ENCODE results near the gene EPN2. TPM values are rescaled to one million over a fixed set of nuclear protein-coding genes. Genes with fewer than 3 reads are reported as not detected.
"Not testable (repeated sequence)": the region's sequence is repeated elsewhere in the genome, so short reads cannot be mapped to it uniquely, and the experiment has no call there.

The EPN2 gene
- total RNA-seq, 2 donors from 2014 or later: 6.0 to 7.2 TPM

GRCh38 chr17:19264268-19264667 lies 27.1 kb downstream of the EPN2 start:
- no peaks in the 10 kb centered on the region for H3K9me3 ChIP-seq (ENCODE audit: control insufficient read depth, low read length, poor library complexity, severe bottlenecking)
- Mint-ChIP-seq H3K4me1 (peaks cover 17% of the 10 kb centered on the region), H3K36me3 (ENCODE audit: low read depth) (peaks cover 13% of the 10 kb centered on the region), H3K27me3 (peaks cover 46% of the 10 kb centered on the region), H3K4me3 (no peak overlapping the region), H3K27ac (peak overlapping the region; percentile 82)
- no peak for ATAC-seq
- no peak for DNase-seq

- H3K9me3 ChIP-seq (ENCODE audit: control insufficient read depth, low read length, poor library complexity, severe bottlenecking): no peaks in the 10 kb centered on the region
- Mint-ChIP-seq H3K36me3 (ENCODE audit: low read depth) (peaks cover 13% of the 10 kb centered on the region), H3K27ac (peak overlapping the region; percentile 82), H3K4me3 (no peak overlapping the region), H3K4me1 (peaks cover 14% of the 10 kb centered on the region), H3K27me3 (peaks cover 46% of the 10 kb centered on the region)
- ATAC-seq (no peak), DNase-seq (no peak)
Observed at GRCh38 chr17:19264681-19265080, 27.5 kb downstream of the EPN2 start.

- H3K27me3 Mint-ChIP-seq: peaks cover 38% of the 10 kb centered on the region
- DNase-seq (no peak), ATAC-seq (no peak)
- H3K4me1 Mint-ChIP-seq: peaks cover 10% of the 10 kb centered on the region
- peaks cover 10% of the 10 kb centered on the region for H3K36me3 Mint-ChIP-seq (ENCODE audit: low read depth)
- no peak overlapping the region for H3K27ac Mint-ChIP-seq
- H3K9me3 ChIP-seq (ENCODE audit: control insufficient read depth, low read length, poor library complexity, severe bottlenecking): no peaks in the 10 kb centered on the region
- no peak overlapping the region for H3K4me3 Mint-ChIP-seq
Observed at GRCh38 chr17:19265755-19266154, 28.6 kb downstream of the EPN2 start.

GRCh38 chr17:19268611-19269010 lies 31.4 kb downstream of the EPN2 start:
- Mint-ChIP-seq H3K27me3 (peaks cover 26% of the 10 kb centered on the region), H3K4me3 (no peak overlapping the region), H3K4me1 (peaks cover 15% of the 10 kb centered on the region), H3K27ac (peak overlapping the region; percentile 8), H3K36me3 (ENCODE audit: low read depth) (peaks cover 10% of the 10 kb centered on the region)
- H3K9me3 ChIP-seq (ENCODE audit: control insufficient read depth, low read length, poor library complexity, severe bottlenecking): no peaks in the 10 kb centered on the region
- ATAC-seq (no peak), DNase-seq (no peak)

GRCh38 chr17:19269106-19269505 lies 31.9 kb downstream of the EPN2 start:
- Mint-ChIP-seq H3K36me3 (ENCODE audit: low read depth) (peaks cover 10% of the 10 kb centered on the region), H3K27ac (peak overlapping the region; percentile 8), H3K4me1 (peaks cover 14% of the 10 kb centered on the region), H3K27me3 (peaks cover 24% of the 10 kb centered on the region), H3K4me3 (no peak overlapping the region)
- H3K9me3 ChIP-seq (ENCODE audit: control insufficient read depth, low read length, poor library complexity, severe bottlenecking): no peaks in the 10 kb centered on the region
- DNase-seq (no peak), ATAC-seq (no peak)

- no peak for DNase-seq
- H3K4me1 Mint-ChIP-seq: peaks cover 11% of the 10 kb centered on the region
- H3K27ac Mint-ChIP-seq: no peak overlapping the region
- H3K9me3 ChIP-seq (ENCODE audit: control insufficient read depth, low read length, poor library complexity, severe bottlenecking): no peaks in the 10 kb centered on the region
- H3K4me3 Mint-ChIP-seq: no peak overlapping the region
- ATAC-seq: no peak
- peaks cover 10% of the 10 kb centered on the region for H3K36me3 Mint-ChIP-seq (ENCODE audit: low read depth)
- peaks cover 19% of the 10 kb centered on the region for H3K27me3 Mint-ChIP-seq
Observed at GRCh38 chr17:19269641-19270040, 32.5 kb downstream of the EPN2 start.

GRCh38 chr17:19270347-19270703 lies 33.2 kb downstream of the EPN2 start:
- Mint-ChIP-seq H3K36me3 (ENCODE audit: low read depth) (peaks cover 10% of the 10 kb centered on the region), H3K27me3 (peaks cover 17% of the 10 kb centered on the region), H3K4me3 (no peak overlapping the region), H3K4me1 (peaks cover 8% of the 10 kb centered on the region), H3K27ac (no peak overlapping the region)
- no peaks in the 10 kb centered on the region for H3K9me3 ChIP-seq (ENCODE audit: control insufficient read depth, low read length, poor library complexity, severe bottlenecking)
- no peak for DNase-seq
- no peak for ATAC-seq

GRCh38 chr17:19270704-19271611 lies 33.8 kb downstream of the EPN2 start:
- Mint-ChIP-seq H3K4me1 (peaks cover 8% of the 10 kb centered on the region), H3K27me3 (peaks cover 11% of the 10 kb centered on the region), H3K27ac (no peak overlapping the region), H3K36me3 (ENCODE audit: low read depth) (peaks cover 4% of the 10 kb centered on the region), H3K4me3 (no peak overlapping the region)
- H3K9me3 ChIP-seq (ENCODE audit: control insufficient read depth, low read length, poor library complexity, severe bottlenecking): no peaks in the 10 kb centered on the region
- DNase-seq (no peak), ATAC-seq (peak; percentile 30)

- Mint-ChIP-seq H3K4me3 (no peak overlapping the region), H3K27me3 (peaks cover 9% of the 10 kb centered on the region), H3K36me3 (ENCODE audit: low read depth) (peaks cover 2% of the 10 kb centered on the region), H3K27ac (no peak overlapping the region), H3K4me1 (peaks cover 8% of the 10 kb centered on the region)
- no peaks in the 10 kb centered on the region for H3K9me3 ChIP-seq (ENCODE audit: control insufficient read depth, low read length, poor library complexity, severe bottlenecking)
- no peak for DNase-seq
- ATAC-seq: no peak
Observed at GRCh38 chr17:19271780-19272357, 34.7 kb downstream of the EPN2 start.

- Mint-ChIP-seq H3K4me1 (peaks cover 8% of the 10 kb centered on the region), H3K4me3 (no peak overlapping the region), H3K27me3 (peaks cover 9% of the 10 kb centered on the region), H3K27ac (no peak overlapping the region), H3K36me3 (ENCODE audit: low read depth) (peaks cover 2% of the 10 kb centered on the region)
- H3K9me3 ChIP-seq (ENCODE audit: control insufficient read depth, low read length, poor library complexity, severe bottlenecking): no peaks in the 10 kb centered on the region
- DNase-seq (no peak), ATAC-seq (no peak)
Observed at GRCh38 chr17:19273731-19274130, 36.6 kb downstream of the EPN2 start.

GRCh38 chr17:19274893-19275292 lies 37.7 kb downstream of the EPN2 start:
- no peak overlapping the region for H3K4me3 Mint-ChIP-seq
- H3K9me3 ChIP-seq (ENCODE audit: control insufficient read depth, low read length, poor library complexity, severe bottlenecking): no peaks in the 10 kb centered on the region
- H3K36me3 Mint-ChIP-seq (ENCODE audit: low read depth): peaks cover 2% of the 10 kb centered on the region
- H3K27ac Mint-ChIP-seq: no peak overlapping the region
- H3K27me3 Mint-ChIP-seq: peaks cover 9% of the 10 kb centered on the region
- no peak for ATAC-seq
- H3K4me1 Mint-ChIP-seq: peaks cover 6% of the 10 kb centered on the region
- DNase-seq: no peak

GRCh38 chr17:19275457-19276127 lies 38.4 kb downstream of the EPN2 start:
- no peak overlapping the region for H3K4me3 Mint-ChIP-seq
- no peaks in the 10 kb centered on the region for H3K9me3 ChIP-seq (ENCODE audit: control insufficient read depth, low read length, poor library complexity, severe bottlenecking)
- H3K36me3 Mint-ChIP-seq (ENCODE audit: low read depth): peaks cover 2% of the 10 kb centered on the region
- H3K27ac Mint-ChIP-seq: no peak overlapping the region
- H3K4me1 Mint-ChIP-seq: peaks cover 6% of the 10 kb centered on the region
- DNase-seq (no peak), ATAC-seq (no peak)
- H3K27me3 Mint-ChIP-seq: peaks cover 9% of the 10 kb centered on the region

- H3K36me3 Mint-ChIP-seq (ENCODE audit: low read depth); H3K27ac Mint-ChIP-seq; ATAC-seq; H3K4me3 Mint-ChIP-seq; H3K9me3 ChIP-seq (ENCODE audit: control insufficient read depth, low read length, poor library complexity, severe bottlenecking); DNase-seq; H3K27me3 Mint-ChIP-seq; H3K4me1 Mint-ChIP-seq: not testable (repeated sequence)
Observed at GRCh38 chr17:19278284-19278683, 41.1 kb downstream of the EPN2 start.

All from T-helper 17 cell (primary cell).